Hepatocyte (in vitro differentiated cells): Measurements from ENCODE around the gene NFIL3.

Source experiments
- EZH2 ChIP-seq: fragments of 200-600 bp; sonication (generic); IDR thresholded peaks from 2 replicates; pipeline ENCODE4 v1.6.1; 2016; ENCODE audit warnings: antibody characterized with exemption, mild to moderate bottlenecking, borderline replicate concordance
- EZH2phosphoT487 ChIP-seq: fragments of 200-600 bp; sonication (generic); IDR thresholded peaks from one replicate; pipeline ENCODE4 v1.6.1; 2018; ENCODE audit warnings: antibody characterized with exemption, mild to moderate bottlenecking, low read depth, moderate library complexity; ENCODE audit not compliant: unreplicated experiment, severe bottlenecking
- TF ChIP-seq, protein P1 (sequence below): fragments of 200-600 bp; sonication (generic); IDR thresholded peaks from 2 replicates; pipeline ENCODE4 v1.5.1; 2016; ENCODE audit warnings: antibody characterized with exemption, mild to moderate bottlenecking; ENCODE audit not compliant: poor library complexity

DNA sequence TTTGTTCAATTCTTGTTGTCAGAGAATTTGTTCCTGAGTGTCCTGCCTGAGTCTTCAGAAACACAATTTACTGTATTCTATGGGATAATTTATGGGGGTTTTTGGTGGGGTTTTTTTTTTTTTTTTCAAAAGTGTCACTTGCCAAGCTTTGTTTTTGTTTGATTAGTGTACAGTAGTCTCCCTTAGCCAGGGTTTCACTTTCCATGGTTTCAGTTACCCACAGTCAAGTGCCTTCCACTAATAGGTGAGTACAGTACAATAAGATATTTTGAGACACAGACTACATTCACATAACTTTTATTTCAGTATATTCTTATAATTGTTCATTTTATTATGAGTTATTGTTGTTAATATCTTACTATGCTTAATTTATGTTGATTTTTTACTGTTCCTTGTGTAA lies 36.9 kb downstream of the NFIL3 start:
- TF ChIP-seq, protein P1, sequence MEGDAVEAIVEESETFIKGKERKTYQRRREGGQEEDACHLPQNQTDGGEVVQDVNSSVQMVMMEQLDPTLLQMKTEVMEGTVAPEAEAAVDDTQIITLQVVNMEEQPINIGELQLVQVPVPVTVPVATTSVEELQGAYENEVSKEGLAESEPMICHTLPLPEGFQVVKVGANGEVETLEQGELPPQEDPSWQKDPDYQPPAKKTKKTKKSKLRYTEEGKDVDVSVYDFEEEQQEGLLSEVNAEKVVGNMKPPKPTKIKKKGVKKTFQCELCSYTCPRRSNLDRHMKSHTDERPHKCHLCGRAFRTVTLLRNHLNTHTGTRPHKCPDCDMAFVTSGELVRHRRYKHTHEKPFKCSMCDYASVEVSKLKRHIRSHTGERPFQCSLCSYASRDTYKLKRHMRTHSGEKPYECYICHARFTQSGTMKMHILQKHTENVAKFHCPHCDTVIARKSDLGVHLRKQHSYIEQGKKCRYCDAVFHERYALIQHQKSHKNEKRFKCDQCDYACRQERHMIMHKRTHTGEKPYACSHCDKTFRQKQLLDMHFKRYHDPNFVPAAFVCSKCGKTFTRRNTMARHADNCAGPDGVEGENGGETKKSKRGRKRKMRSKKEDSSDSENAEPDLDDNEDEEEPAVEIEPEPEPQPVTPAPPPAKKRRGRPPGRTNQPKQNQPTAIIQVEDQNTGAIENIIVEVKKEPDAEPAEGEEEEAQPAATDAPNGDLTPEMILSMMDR = no peak
- TF ChIP-seq EZH2 = no peak
- TF ChIP-seq EZH2phosphoT487 = no peak
